ENCODE data around the gene CELA3A. TPM values are rescaled to one million over a fixed set of nuclear protein-coding genes. Genes with fewer than 3 reads are reported as not detected.

Gene CELA3A
- total and polyA plus RNA-seq, 10 of the 15 experiments (the other 5 are each of a cell fraction or from before 2014, with no cell fraction given) = 7.6 TPM; not detected in 9

DNA sequence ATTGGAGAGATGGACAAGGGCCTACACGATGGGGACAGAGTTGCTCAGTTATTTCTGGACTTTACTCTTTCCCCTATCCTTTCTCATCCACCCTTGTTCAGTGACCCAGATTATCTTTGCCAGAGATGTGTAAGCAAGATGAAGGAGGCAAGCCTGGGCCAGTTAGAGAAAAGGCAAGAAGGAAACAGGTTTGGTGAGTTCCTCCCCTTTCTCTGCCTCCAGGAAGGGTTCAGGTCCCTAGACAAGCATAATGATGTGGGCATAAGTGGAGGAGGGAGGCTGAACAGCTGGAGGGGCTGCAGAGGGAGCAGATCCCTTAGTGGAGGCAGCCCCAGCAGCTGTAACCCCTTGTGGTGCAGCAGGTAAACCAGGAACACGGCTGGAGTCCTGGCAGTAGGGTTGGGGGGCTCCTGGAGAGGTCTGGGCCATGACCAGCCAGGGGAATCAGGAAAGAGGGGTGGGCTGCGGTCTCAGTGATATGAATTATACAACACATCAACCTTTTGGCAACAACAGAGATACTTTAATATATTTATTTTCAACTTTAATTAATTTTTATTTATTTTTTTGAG lies 41.8 kb downstream of the CELA3A start:
- intact Hi-C loops (cut with micrococcal nuclease; ENCODE audit: unreplicated experiment) = loop anchor here (10.0 kb wide), 1 partner anchor 1682 kb away; no protein-coding TSS in a partner anchor
- Histone ChIP-seq H3K79me2 (ENCODE audit: control insufficient read depth, insufficient read depth, low read length) (no peaks in the 10 kb centered on the region), H2AFZ (ENCODE audit: control insufficient read depth, low read depth, low read length) (peak overlapping the region; percentile 54), H3K9me3 (replicated peaks; ENCODE audit: control insufficient read depth, insufficient read depth, low read length) (peaks cover 2% of the 10 kb centered on the region; the same call in 1 of the 3 replicates), H3K9ac (ENCODE audit: control insufficient read depth, insufficient read depth, low read length) (peak overlapping the region; percentile 11; the same call in 1 of the 2 replicates), H3K4me3 (no peak overlapping the region), H3K27ac (ENCODE audit: control insufficient read depth, insufficient read depth) (peak overlapping the region; percentile 67), H3K27me3 (replicated peaks in 1 of 2; ENCODE audit: control insufficient read depth in 2 of 2, insufficient read depth in 2 of 2, low read length in 1 of 2) (no peaks in the 10 kb centered on the region), H3K4me1 (ENCODE audit: control insufficient read depth, insufficient read depth, low read length) (peaks cover 38% of the 10 kb centered on the region), H3K36me3 (ENCODE audit: control insufficient read depth in 2 of 2, insufficient read depth in 2 of 2, low read length in 1 of 2) (no peaks in the 10 kb centered on the region), H3K4me2 (ENCODE audit: control insufficient read depth, insufficient read depth) (peak overlapping the region; percentile 61), H4K20me1 (ENCODE audit: control insufficient read depth, insufficient read depth) (no peaks in the 10 kb centered on the region)
- POLR2A ChIA-PET = interaction anchor here (21.4 kb wide), 1 partner anchor 17 kb away, joined by 325 read pairs; no protein-coding TSS in a partner anchor
- 36% methylated on average over 3 of the region's 3 CpGs for WGBS (ENCODE audit: insufficient coverage, insufficient replicate concordance, low lambda C conversion rate, missing lambda C conversion rate)
- in situ Hi-C loops (cut with MboI) = no loop called here
- ATAC-seq (no peak), DNase-seq (ENCODE audit: low read depth, low spot score) (no peak), FAIRE-seq (no peak)
- no TSS peak for BruUV-seq (replicated peaks)
- TF ChIP-seq KAT2A (conservative IDR thresholded peaks at IDR 0.05; ENCODE audit: control insufficient read depth, low read depth, low read length) (no peak), NR2C2 (IDR thresholded peaks at IDR 0.05; ENCODE audit: borderline replicate concordance, control insufficient read depth, insufficient read length, low read depth) (no peak), MEF2A (IDR thresholded peaks at IDR 0.05; ENCODE audit: insufficient read depth, low read depth, low read length) (no peak), BHLHE40 (IDR thresholded peaks at IDR 0.05; ENCODE audit: borderline replicate concordance in 1 of 2, low read depth in 2 of 2, low read length in 1 of 2) (no peak), EP300 (IDR thresholded peaks at IDR 0.05; ENCODE audit: borderline replicate concordance in 1 of 2, control insufficient read depth in 1 of 2, low read depth in 2 of 2, low read length in 2 of 2) (no peak), STAT3 (IDR thresholded peaks at IDR 0.05; ENCODE audit: low read depth, low read length) (no peak), NRF1 (conservative IDR thresholded peaks at IDR 0.05; ENCODE audit: low read depth, low read length) (no peak), ZNF622 (IDR thresholded peaks at IDR 0.05) (no peak), MYB (IDR thresholded peaks at IDR 0.05; ENCODE audit: borderline replicate concordance, low read depth, low read length) (no peak), LARP7 (IDR thresholded peaks at IDR 0.05) (no peak), SMARCA5 (IDR thresholded peaks at IDR 0.05) (no peak), EED (IDR thresholded peaks at IDR 0.05; ENCODE audit: low read depth) (no peak), STAT1 (conservative IDR thresholded peaks at IDR 0.05) (no peak), ZSCAN29 (IDR thresholded peaks at IDR 0.05) (no peak), CBX5 (IDR thresholded peaks at IDR 0.05; ENCODE audit: low read depth) (no peak), SMC3 (IDR thresholded peaks at IDR 0.05; ENCODE audit: borderline replicate concordance, low read length) (no peak), CREB1 (IDR thresholded peaks at IDR 0.05; ENCODE audit: low read depth) (no peak)
- TF ChIP-seq, protein P1, sequence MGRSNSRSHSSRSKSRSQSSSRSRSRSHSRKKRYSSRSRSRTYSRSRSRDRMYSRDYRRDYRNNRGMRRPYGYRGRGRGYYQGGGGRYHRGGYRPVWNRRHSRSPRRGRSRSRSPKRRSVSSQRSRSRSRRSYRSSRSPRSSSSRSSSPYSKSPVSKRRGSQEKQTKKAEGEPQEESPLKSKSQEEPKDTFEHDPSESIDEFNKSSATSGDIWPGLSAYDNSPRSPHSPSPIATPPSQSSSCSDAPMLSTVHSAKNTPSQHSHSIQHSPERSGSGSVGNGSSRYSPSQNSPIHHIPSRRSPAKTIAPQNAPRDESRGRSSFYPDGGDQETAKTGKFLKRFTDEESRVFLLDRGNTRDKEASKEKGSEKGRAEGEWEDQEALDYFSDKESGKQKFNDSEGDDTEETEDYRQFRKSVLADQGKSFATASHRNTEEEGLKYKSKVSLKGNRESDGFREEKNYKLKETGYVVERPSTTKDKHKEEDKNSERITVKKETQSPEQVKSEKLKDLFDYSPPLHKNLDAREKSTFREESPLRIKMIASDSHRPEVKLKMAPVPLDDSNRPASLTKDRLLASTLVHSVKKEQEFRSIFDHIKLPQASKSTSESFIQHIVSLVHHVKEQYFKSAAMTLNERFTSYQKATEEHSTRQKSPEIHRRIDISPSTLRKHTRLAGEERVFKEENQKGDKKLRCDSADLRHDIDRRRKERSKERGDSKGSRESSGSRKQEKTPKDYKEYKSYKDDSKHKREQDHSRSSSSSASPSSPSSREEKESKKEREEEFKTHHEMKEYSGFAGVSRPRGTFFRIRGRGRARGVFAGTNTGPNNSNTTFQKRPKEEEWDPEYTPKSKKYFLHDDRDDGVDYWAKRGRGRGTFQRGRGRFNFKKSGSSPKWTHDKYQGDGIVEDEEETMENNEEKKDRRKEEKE (IDR thresholded peaks at IDR 0.05) = no peak
- TF ChIP-seq, protein P2, sequence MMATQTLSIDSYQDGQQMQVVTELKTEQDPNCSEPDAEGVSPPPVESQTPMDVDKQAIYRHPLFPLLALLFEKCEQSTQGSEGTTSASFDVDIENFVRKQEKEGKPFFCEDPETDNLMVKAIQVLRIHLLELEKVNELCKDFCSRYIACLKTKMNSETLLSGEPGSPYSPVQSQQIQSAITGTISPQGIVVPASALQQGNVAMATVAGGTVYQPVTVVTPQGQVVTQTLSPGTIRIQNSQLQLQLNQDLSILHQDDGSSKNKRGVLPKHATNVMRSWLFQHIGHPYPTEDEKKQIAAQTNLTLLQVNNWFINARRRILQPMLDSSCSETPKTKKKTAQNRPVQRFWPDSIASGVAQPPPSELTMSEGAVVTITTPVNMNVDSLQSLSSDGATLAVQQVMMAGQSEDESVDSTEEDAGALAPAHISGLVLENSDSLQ (IDR thresholded peaks at IDR 0.05) = no peak
- TF ChIP-seq, protein P3, sequence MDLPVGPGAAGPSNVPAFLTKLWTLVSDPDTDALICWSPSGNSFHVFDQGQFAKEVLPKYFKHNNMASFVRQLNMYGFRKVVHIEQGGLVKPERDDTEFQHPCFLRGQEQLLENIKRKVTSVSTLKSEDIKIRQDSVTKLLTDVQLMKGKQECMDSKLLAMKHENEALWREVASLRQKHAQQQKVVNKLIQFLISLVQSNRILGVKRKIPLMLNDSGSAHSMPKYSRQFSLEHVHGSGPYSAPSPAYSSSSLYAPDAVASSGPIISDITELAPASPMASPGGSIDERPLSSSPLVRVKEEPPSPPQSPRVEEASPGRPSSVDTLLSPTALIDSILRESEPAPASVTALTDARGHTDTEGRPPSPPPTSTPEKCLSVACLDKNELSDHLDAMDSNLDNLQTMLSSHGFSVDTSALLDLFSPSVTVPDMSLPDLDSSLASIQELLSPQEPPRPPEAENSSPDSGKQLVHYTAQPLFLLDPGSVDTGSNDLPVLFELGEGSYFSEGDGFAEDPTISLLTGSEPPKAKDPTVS (IDR thresholded peaks at IDR 0.05; ENCODE audit: low read depth, low read length) = no peak
- CTCF ChIA-PET = interaction anchor here (0.9 kb wide), 1 partner anchor 62 kb away, joined by 3 read pairs; no protein-coding TSS in a partner anchor
- RAD21 ChIA-PET (ENCODE audit: unreplicated experiment) = no interaction called here
- SMC1A ChIA-PET (ENCODE audit: uncharacterized antibody, unreplicated experiment) = interaction anchor here (1.1 kb wide), 1 partner anchor 8 kb away, joined by 3 read pairs; no protein-coding TSS in a partner anchor

Measured in GM12878 (cell line).